IMR-90 (cell line): ENCODE data around the gene PDCD1. TPM values are rescaled to one million over a fixed set of nuclear protein-coding genes. Genes with fewer than 3 reads are reported as not detected.

ENCODE experiments used
- ATAC-seq: fragments of 200-7000 bp; cut with Tn5 transposase; 2 replicates; pipeline ENCODE4 v1.9.1; 2020; ENCODE audit warnings: low read depth, mild to moderate bottlenecking, moderate library complexity
- BruUV-seq: library from RNA; stranded (reverse); fragments of 400-500 nt; replicated peaks from 2 replicates; lab custom pipeline; 2021; lab: Mats Ljungman, UMichigan
- CTCF ChIA-PET: fragments of 300-600 bp; formaldehyde crosslinking; extraction: SDS; loops from one replicate; lab custom pipeline; 2021; ENCODE audit warnings: antibody characterized with exemption; lab: Yijun Ruan, JAX
- POLR2A ChIA-PET: fragments of 300-600 bp; sonication (Branson Sonifier 250); formaldehyde crosslinking; loops from one replicate; lab custom pipeline; 2022; ENCODE audit warnings: antibody characterized with exemption; ENCODE audit not compliant: unreplicated experiment; lab: Charles Lee
- DNase-seq: peaks from one replicate; pipeline ENCODE4 v3.0.0; 2013
- H2AFZ ChIP-seq: replicated peaks from 2 replicates; pipeline ENCODE3; 2013; ENCODE audit warnings: low read length, mild to moderate bottlenecking; ENCODE audit not compliant: poor library complexity
- H2AK5ac ChIP-seq: 2 replicates; pipeline ENCODE4 v1.6.1; 2013; ENCODE audit warnings: low read depth, low read length, inconsistent platforms
- H2AK9ac ChIP-seq: replicated peaks from 2 replicates; pipeline ENCODE3; 2013; ENCODE audit warnings: mild to moderate bottlenecking, low read depth, low read length, moderate library complexity; ENCODE audit not compliant: poor library complexity
- H2BK120ac ChIP-seq: 2 replicates; pipeline ENCODE4 v1.6.1; 2013; ENCODE audit warnings: low read depth, low read length, inconsistent platforms
- H2BK15ac ChIP-seq: 3 replicates; pipeline ENCODE4 v1.6.1; 2013; ENCODE audit warnings: low read depth, low read length, inconsistent platforms
- H2BK20ac ChIP-seq: 2 replicates; pipeline ENCODE4 v1.6.1; 2013; ENCODE audit warnings: low read depth, mild to moderate bottlenecking, inconsistent platforms, low read length, moderate library complexity
- H2BK5ac ChIP-seq: 2 replicates; pipeline ENCODE4 v1.6.1; 2013; ENCODE audit warnings: mild to moderate bottlenecking, low read depth, low read length, inconsistent platforms; ENCODE audit not compliant: poor library complexity, severe bottlenecking
- H3K14ac ChIP-seq: replicated peaks from 2 replicates; pipeline ENCODE4 v1.6.1; 2013; ENCODE audit warnings: low read depth, low read length, inconsistent platforms
- H3K18ac ChIP-seq: 2 replicates; pipeline ENCODE4 v1.6.1; 2013; ENCODE audit warnings: low read depth, low read length, control low read depth
- H3K23ac ChIP-seq: 2 replicates; pipeline ENCODE4 v1.6.1; 2013; ENCODE audit warnings: low read depth, low read length, inconsistent platforms
- H3K27ac ChIP-seq: 2 replicates; pipeline ENCODE4 v1.5.1; 2013; ENCODE audit warnings: mild to moderate bottlenecking, control low read depth, low read length; ENCODE audit not compliant: insufficient read depth
- H3K27me3 ChIP-seq: 2 replicates; pipeline ENCODE4 v1.6.1; 2013; ENCODE audit warnings: low read length; ENCODE audit not compliant: control insufficient read depth, insufficient read depth
- H3K36me3 ChIP-seq: 2 replicates; pipeline ENCODE4 v1.6.1; 2013; ENCODE audit warnings: low read length, mixed read lengths; ENCODE audit not compliant: control insufficient read depth, insufficient read depth
- H3K4ac ChIP-seq: 2 replicates; pipeline ENCODE4 v1.6.1; 2013; ENCODE audit warnings: low read depth, low read length, inconsistent platforms
- H3K4me1 ChIP-seq: 2 replicates; pipeline ENCODE4 v1.6.1; 2013; ENCODE audit warnings: low read length, mixed read lengths; ENCODE audit not compliant: control insufficient read depth, insufficient read depth
- H3K4me2 ChIP-seq: 2 replicates; pipeline ENCODE4 v1.6.1; 2013; ENCODE audit warnings: low read depth, mild to moderate bottlenecking, control low read depth, low read length, moderate library complexity
- H3K4me3 ChIP-seq: 2 replicates; pipeline ENCODE4 v1.5.1; 2013; ENCODE audit warnings: low read depth, mild to moderate bottlenecking, control low read depth, low read length, moderate library complexity; ENCODE audit not compliant: insufficient read depth
- H3K56ac ChIP-seq: 2 replicates; pipeline ENCODE4 v1.6.1; 2013; ENCODE audit warnings: low read length, inconsistent platforms; ENCODE audit not compliant: insufficient read depth; ENCODE audit errors: extremely low read depth
- H3K79me1 ChIP-seq, 2 experiments: 2 replicates each; pipeline ENCODE4 v1.6.1; 2013; ENCODE audit warnings: low read length in 2 of 2, inconsistent platforms in 1 of 2, low read depth in 1 of 2
- H3K9ac ChIP-seq: 2 replicates; pipeline ENCODE4 v1.6.1; 2013; ENCODE audit warnings: low read depth, low read length, control low read depth
- H3K9me1 ChIP-seq: 2 replicates; pipeline ENCODE4 v1.6.1; 2013; ENCODE audit warnings: low read length, inconsistent platforms; ENCODE audit not compliant: insufficient read depth
- H3K9me3 ChIP-seq: 2 replicates; pipeline ENCODE4 v1.6.1; 2013; ENCODE audit warnings: low read length; ENCODE audit not compliant: control insufficient read depth, insufficient read depth
- H4K20me1 ChIP-seq: 2 replicates; pipeline ENCODE4 v1.6.1; 2013; ENCODE audit warnings: low read length, inconsistent platforms; ENCODE audit not compliant: insufficient read depth
- H4K5ac ChIP-seq: 2 replicates; pipeline ENCODE4 v1.6.1; 2013; ENCODE audit warnings: mild to moderate bottlenecking, low read depth, low read length, control low read depth
- H4K8ac ChIP-seq, 2 experiments: 2 replicates each; pipeline ENCODE4 v1.6.1; 2013; ENCODE audit warnings: low read depth in 2 of 2, low read length in 2 of 2, control low read depth in 1 of 2, inconsistent platforms in 1 of 2
- H4K91ac ChIP-seq: 2 replicates; pipeline ENCODE4 v1.6.1; 2013; ENCODE audit warnings: low read depth, low read length, inconsistent platforms; ENCODE audit not compliant: insufficient read depth
- BHLHE40 ChIP-seq: fragments of 150-350 bp; IDR thresholded peaks from 2 replicates; pipeline ENCODE4 v1.6.1; 2016; ENCODE audit warnings: mild to moderate bottlenecking, low read depth, low read length
- CEBPB ChIP-seq: IDR thresholded peaks from 2 replicates; pipeline ENCODE4 v1.6.1; 2012; ENCODE audit warnings: low read depth, low read length, improper control_type of control experiment
- CHD1 ChIP-seq: IDR thresholded peaks from 2 replicates; pipeline ENCODE4 v1.6.1; 2012; ENCODE audit warnings: low read depth, low read length, improper control_type of control experiment
- ELK1 ChIP-seq: fragments of 150-350 bp; IDR thresholded peaks from 2 replicates; pipeline ENCODE4 v1.6.1; 2016; ENCODE audit warnings: low read depth, mild to moderate bottlenecking, low read length, moderate library complexity, borderline replicate concordance
- FOS ChIP-seq: fragments of 150-350 bp; IDR thresholded peaks from 2 replicates; pipeline ENCODE4 v1.6.1; 2016; ENCODE audit warnings: low read depth, low read length
- MAZ ChIP-seq: IDR thresholded peaks from 2 replicates; pipeline ENCODE4 v1.6.1; 2012; ENCODE audit warnings: low read depth, mild to moderate bottlenecking, low read length, improper control_type of control experiment, moderate library complexity, borderline replicate concordance
- MXI1 ChIP-seq: IDR thresholded peaks from 2 replicates; pipeline ENCODE4 v1.6.1; 2012; ENCODE audit warnings: low read depth, mild to moderate bottlenecking, low read length, moderate library complexity, borderline replicate concordance
- NFE2L2 ChIP-seq: fragments of 150-350 bp; IDR thresholded peaks from 2 replicates; pipeline ENCODE4 v1.6.1; 2016; ENCODE audit warnings: low read depth, mild to moderate bottlenecking, low read length
- POLR2A ChIP-seq: IDR thresholded peaks from 2 replicates; pipeline ENCODE4 v1.6.1; 2012; ENCODE audit warnings: mild to moderate bottlenecking, low read depth, low read length
- RCOR1 ChIP-seq: IDR thresholded peaks from 2 replicates; pipeline ENCODE4 v1.6.1; 2012; ENCODE audit warnings: mild to moderate bottlenecking, low read length, improper control_type of control experiment; ENCODE audit not compliant: insufficient replicate concordance
- SMC3 ChIP-seq: fragments of 150-350 bp; IDR thresholded peaks from 2 replicates; pipeline ENCODE4 v1.6.1; 2016; ENCODE audit warnings: low read depth, mild to moderate bottlenecking, antibody characterized with exemption, low read length, moderate library complexity
- WGBS, 2 experiments: methylation state at CpG; one replicate each; pipeline versions ENCODE4 v1.1.5 to v1.1.7; 2013; ENCODE audit warnings: missing lambda C conversion rate in 2 of 2; ENCODE audit not compliant: insufficient read length in 1 of 2; ENCODE audit errors: extremely low coverage in 2 of 2; 5-methylcytosine and 5-hydroxymethylcytosine counted together
- dilution Hi-C: fragments of 300-500 bp; cut with HindIII; formaldehyde crosslinking; loops from one replicate; pipeline ENCODE4 v1.14.3; 2018; ENCODE audit warnings: low sequenced_read_pairs; ENCODE audit not compliant: unreplicated experiment
- in situ Hi-C: fragments of 300-500 bp; cut with MboI; formaldehyde crosslinking; loops from 3 replicates; pipeline ENCODE4 v1.14.3; 2019; ENCODE audit warnings: low sequenced_read_pairs, inconsistent platforms, mixed read lengths
- intact Hi-C: fragments of 100-400 bp; cut with micrococcal nuclease; formaldehyde crosslinking; loops from 2 replicates; pipeline ENCODE4 v1.10.0; 2022
- polyA plus RNA-seq, 3 experiments: library from polyadenylated mRNA; depleted of rRNA; stranded (reverse); fragments of >200 nt; gene quantifications; 2 replicates each; pipeline ENCODE4 v1.2.3, GENCODE V29; 2012; ENCODE audit warnings: low replicate concordance in 1 of 3
- total RNA-seq: library from RNA; depleted of rRNA; stranded (reverse); fragments of >200 nt; gene quantifications from 2 replicates; pipeline ENCODE4 v1.2.3, GENCODE V29; 2012
- TF ChIP-seq, protein P1 (sequence below): fragments of 150-350 bp; IDR thresholded peaks from 2 replicates; pipeline ENCODE4 v1.6.1; 2017; ENCODE audit warnings: mild to moderate bottlenecking, antibody characterized with exemption, low read length, low read depth

The PDCD1 gene
- total and polyA plus RNA-seq, 2 of the 4 experiments (the other 2 are of a cell fraction) = not detected

GRCh38 chr2:241827394-241827793 lies 31.3 kb downstream of the PDCD1 start:
- Histone ChIP-seq H3K9ac (no peak overlapping the region), H2AK9ac (no peak overlapping the region), H3K36me3 (no peaks in the 10 kb centered on the region), H3K56ac (no peak overlapping the region), H3K4me1 (no peaks in the 10 kb centered on the region), H2BK5ac (no peak overlapping the region), H4K8ac (no peak overlapping the region), H3K9me1 (no peaks in the 10 kb centered on the region), H3K14ac (no peak overlapping the region), H4K5ac (no peak overlapping the region), H3K9me3 (peaks cover 12% of the 10 kb centered on the region), H2BK15ac (no peak overlapping the region), H3K4me3 (no peak overlapping the region), H4K20me1 (no peaks in the 10 kb centered on the region), H2BK20ac (no peak overlapping the region), H3K18ac (no peak overlapping the region), H3K23ac (no peak overlapping the region), H2AFZ (no peak overlapping the region), H3K4me2 (no peak overlapping the region), H3K79me1 (no peaks in the 10 kb centered on the region), H2AK5ac (no peak overlapping the region), H3K27me3 (no peaks in the 10 kb centered on the region; the same call in 1 of the 2 replicates), H2BK120ac (no peak overlapping the region), H4K91ac (no peak overlapping the region), H3K4ac (no peak overlapping the region), H3K27ac (no peak overlapping the region)
- in situ Hi-C loops (no loop called here), dilution Hi-C loops (no loop called here), intact Hi-C loops (no loop called here)
- no peak for ATAC-seq
- no peak for DNase-seq
- POLR2A ChIA-PET = no interaction called here
- WGBS, 2 experiments = no CpG with 5 or more reads among the region's 2 CpGs
- CTCF ChIA-PET = no interaction called here
- TF ChIP-seq FOS = no peak
- TF ChIP-seq MAZ = no peak
- TF ChIP-seq MXI1 = no peak
- no peak for TF ChIP-seq CHD1
- TF ChIP-seq ELK1 = no peak
- no peak for TF ChIP-seq POLR2A
- TF ChIP-seq RCOR1 = no peak
- no peak for TF ChIP-seq CEBPB
- TF ChIP-seq SMC3 = no peak
- TF ChIP-seq BHLHE40 = no peak
- TF ChIP-seq, protein P1, sequence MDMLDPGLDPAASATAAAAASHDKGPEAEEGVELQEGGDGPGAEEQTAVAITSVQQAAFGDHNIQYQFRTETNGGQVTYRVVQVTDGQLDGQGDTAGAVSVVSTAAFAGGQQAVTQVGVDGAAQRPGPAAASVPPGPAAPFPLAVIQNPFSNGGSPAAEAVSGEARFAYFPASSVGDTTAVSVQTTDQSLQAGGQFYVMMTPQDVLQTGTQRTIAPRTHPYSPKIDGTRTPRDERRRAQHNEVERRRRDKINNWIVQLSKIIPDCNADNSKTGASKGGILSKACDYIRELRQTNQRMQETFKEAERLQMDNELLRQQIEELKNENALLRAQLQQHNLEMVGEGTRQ = no peak
- no peak for TF ChIP-seq NFE2L2
- no TSS peak for BruUV-seq
